Thoracic aorta (tissue), 2 donors: ENCODE measurements around the gene SYK. TPM values are rescaled to one million over a fixed set of nuclear protein-coding genes. Genes with fewer than 3 reads are reported as not detected.

Experiments used
- ATAC-seq: fragments of 150-250 bp; one replicate; pipeline ENCODE4 v1.8.0; 2017; ENCODE audit warnings: low read depth; ENCODE audit not compliant: insufficient number of reproducible peaks, low FRiP score
- DNase-seq: peaks from one replicate; pipeline ENCODE4 v3.0.0-alpha.2; 2020; ENCODE audit warnings: low spot score
- H3K27ac ChIP-seq, 2 donors: fragments of 200-600 bp; sonication (generic); 1 replicate in 1 of 2; 2 replicates in 1 of 2; pipeline ENCODE4 v1.5.1; 2016; ENCODE audit warnings: mild to moderate bottlenecking in 2 of 2, moderate library complexity in 2 of 2
- H3K27me3 ChIP-seq: fragments of 200-600 bp; sonication (generic); replicated peaks from 2 replicates; pipeline ENCODE4 v1.6.0; 2016; ENCODE audit warnings: mild to moderate bottlenecking; ENCODE audit not compliant: insufficient read depth
- H3K36me3 ChIP-seq: fragments of 200-600 bp; sonication (generic); one replicate; pipeline ENCODE4 v1.5.1; 2016
- H3K4me1 ChIP-seq, 2 donors: fragments of 200-600 bp; sonication (generic); 1 replicate in 1 of 2; 2 replicates in 1 of 2; pipeline versions ENCODE4 v1.5.1 to v1.6.0; 2016; ENCODE audit warnings: low read depth in 2 of 2, mild to moderate bottlenecking in 1 of 2; ENCODE audit not compliant: control insufficient read depth in 1 of 2
- H3K4me3 ChIP-seq: fragments of 200-600 bp; sonication (generic); 2 replicates; pipeline ENCODE4 v1.5.1; 2016; ENCODE audit warnings: mild to moderate bottlenecking
- H3K9me3 ChIP-seq: fragments of 200-600 bp; sonication (generic); 2 replicates; pipeline ENCODE4 v1.5.1; 2016
- CTCF ChIP-seq: fragments of 200-600 bp; sonication (generic); IDR thresholded peaks from one replicate; pipeline ENCODE4 v1.5.1; 2019; ENCODE audit warnings: antibody characterized with exemption
- total RNA-seq, 2 donors: library from RNA; depleted of rRNA; stranded (reverse); fragments of >200 nt; gene quantifications; one replicate each; pipeline versions ENCODE4 v1.1.0 to v1.2.3, GENCODE V29; 2016

The SYK gene
- total RNA-seq, 2 donors from 2014 or later, result 18.1 to 23.3 TPM

DNA sequence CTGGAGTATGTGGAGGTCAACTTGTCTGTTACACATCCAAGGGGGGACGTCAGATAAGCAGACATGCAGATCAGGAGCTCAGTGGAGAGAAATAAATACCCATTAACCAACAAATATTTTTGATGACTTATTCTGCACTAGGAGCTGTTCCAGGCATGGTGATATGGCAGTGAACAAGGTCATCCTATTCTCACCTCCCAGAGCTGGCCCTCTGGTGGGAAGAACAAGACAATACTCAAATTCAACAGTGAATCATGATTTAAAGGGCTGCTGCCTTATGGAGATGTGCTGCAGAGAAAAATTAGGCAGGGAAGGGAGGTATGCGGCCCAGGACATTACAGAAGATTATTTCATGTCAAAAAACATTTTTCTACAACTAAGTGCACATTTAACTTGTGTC is 36.5 kb downstream of the SYK start:
- Histone ChIP-seq H3K4me1 (no peaks in the 10 kb centered on the region), H3K36me3 (no peaks in the 10 kb centered on the region), H3K27me3 (no peaks in the 10 kb centered on the region), H3K4me3 (no peak overlapping the region), H3K9me3 (no peaks in the 10 kb centered on the region), H3K27ac (no peak overlapping the region)
- TF ChIP-seq CTCF, result no peak
- DNase-seq, result no peak
- ATAC-seq, result no peak

- no peak overlapping the region for H3K27ac ChIP-seq
- no peaks in the 10 kb centered on the region for H3K4me1 ChIP-seq
- DNase-seq, result no peak
- TF ChIP-seq CTCF, result no peak
- H3K36me3 ChIP-seq, result no peaks in the 10 kb centered on the region
- H3K4me3 ChIP-seq, result no peak overlapping the region
- no peaks in the 10 kb centered on the region for H3K9me3 ChIP-seq
- H3K27me3 ChIP-seq, result no peaks in the 10 kb centered on the region
- ATAC-seq, result no peak
Measured at GRCh38 chr9:90838581-90839154, 37.0 kb downstream of the SYK start.

DNA sequence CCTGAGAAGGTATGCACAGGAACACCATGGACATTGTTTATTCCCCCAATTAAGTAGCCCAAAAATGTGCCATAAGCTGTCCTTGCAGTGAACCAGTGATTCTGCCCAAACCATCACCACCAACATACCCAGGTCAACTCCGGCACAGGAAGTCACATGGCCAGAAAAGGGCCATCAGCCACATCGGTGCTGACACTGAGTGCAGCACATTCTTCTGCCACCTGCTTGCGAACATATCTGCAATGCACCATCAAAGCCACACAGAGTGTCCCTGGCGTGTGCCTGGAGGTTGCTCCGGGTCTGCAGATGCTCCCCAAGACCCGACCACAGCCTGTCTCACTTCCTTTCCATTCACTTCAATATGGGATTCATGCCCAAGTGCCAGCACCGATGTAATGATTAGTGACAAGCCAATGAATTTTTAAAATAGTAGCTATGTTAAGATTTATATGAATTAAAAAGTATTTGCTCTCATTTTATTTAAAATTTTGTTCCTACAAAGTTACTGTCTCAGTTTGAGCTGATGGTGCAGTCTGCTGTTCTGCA is 37.6 kb downstream of the SYK start:
- no peak for TF ChIP-seq CTCF
- Histone ChIP-seq H3K9me3 (no peaks in the 10 kb centered on the region), H3K36me3 (no peaks in the 10 kb centered on the region), H3K27me3 (no peaks in the 10 kb centered on the region), H3K27ac (no peak overlapping the region), H3K4me1 (no peaks in the 10 kb centered on the region), H3K4me3 (no peak overlapping the region)
- DNase-seq, result no peak
- ATAC-seq, result no peak

GRCh38 chr9:90840696-90841095 is 39.1 kb downstream of the SYK start:
- Histone ChIP-seq H3K36me3 (no peaks in the 10 kb centered on the region), H3K4me1 (no peaks in the 10 kb centered on the region), H3K4me3 (no peak overlapping the region), H3K27ac (no peak overlapping the region), H3K27me3 (no peaks in the 10 kb centered on the region), H3K9me3 (no peaks in the 10 kb centered on the region)
- TF ChIP-seq CTCF, result no peak
- no peak for ATAC-seq
- DNase-seq, result no peak

DNA sequence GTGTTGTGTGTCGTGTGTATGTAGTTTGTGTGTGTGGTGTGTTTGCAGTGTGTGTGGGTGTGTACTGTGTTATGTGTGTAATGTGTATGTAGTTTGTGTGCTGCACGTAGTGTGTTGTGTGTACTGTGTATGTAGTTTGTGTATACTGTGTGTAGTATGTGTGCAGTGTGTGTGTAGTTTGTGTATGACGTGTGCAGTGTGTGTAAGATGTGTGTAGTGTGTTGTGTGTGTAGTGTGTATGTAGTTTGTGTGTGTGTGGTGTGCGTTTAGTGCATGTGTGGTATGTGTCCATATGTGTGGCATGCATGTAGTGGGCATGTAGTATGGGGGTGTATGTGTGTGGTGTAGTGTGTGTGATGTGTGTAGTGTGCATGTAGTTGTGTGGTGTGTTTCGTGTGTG is 39.6 kb downstream of the SYK start:
- Histone ChIP-seq H3K9me3 (no peaks in the 10 kb centered on the region), H3K4me3 (no peak overlapping the region), H3K27ac (no peak overlapping the region), H3K27me3 (no peaks in the 10 kb centered on the region), H3K4me1 (no peaks in the 10 kb centered on the region), H3K36me3 (no peaks in the 10 kb centered on the region)
- ATAC-seq (no peak), DNase-seq (no peak)
- TF ChIP-seq CTCF, result no peak
